ENCODE data around the gene HELZ.

DNA sequence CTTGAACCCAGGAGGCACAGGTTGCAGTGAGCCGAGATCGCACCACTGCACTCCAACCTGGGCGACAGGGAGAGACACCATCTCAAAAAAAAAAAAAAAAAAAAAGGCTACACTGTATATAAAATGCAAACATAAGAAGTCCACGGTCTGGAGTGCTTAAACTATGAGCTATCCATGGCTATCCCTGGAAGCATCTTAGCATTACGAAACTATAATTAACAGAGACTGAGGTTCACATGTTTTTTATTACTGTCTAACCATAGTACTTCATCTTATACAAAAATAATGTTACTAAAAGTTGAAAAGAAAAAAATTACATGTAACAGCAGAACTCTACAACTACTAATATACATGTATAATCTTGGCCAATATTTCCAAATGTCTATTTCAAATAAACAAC lies 32.8 kb downstream of the HELZ start:
- TF ChIP-seq, protein P1, sequence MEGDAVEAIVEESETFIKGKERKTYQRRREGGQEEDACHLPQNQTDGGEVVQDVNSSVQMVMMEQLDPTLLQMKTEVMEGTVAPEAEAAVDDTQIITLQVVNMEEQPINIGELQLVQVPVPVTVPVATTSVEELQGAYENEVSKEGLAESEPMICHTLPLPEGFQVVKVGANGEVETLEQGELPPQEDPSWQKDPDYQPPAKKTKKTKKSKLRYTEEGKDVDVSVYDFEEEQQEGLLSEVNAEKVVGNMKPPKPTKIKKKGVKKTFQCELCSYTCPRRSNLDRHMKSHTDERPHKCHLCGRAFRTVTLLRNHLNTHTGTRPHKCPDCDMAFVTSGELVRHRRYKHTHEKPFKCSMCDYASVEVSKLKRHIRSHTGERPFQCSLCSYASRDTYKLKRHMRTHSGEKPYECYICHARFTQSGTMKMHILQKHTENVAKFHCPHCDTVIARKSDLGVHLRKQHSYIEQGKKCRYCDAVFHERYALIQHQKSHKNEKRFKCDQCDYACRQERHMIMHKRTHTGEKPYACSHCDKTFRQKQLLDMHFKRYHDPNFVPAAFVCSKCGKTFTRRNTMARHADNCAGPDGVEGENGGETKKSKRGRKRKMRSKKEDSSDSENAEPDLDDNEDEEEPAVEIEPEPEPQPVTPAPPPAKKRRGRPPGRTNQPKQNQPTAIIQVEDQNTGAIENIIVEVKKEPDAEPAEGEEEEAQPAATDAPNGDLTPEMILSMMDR (IDR thresholded peaks at IDR 0.05 in 4 of 5, conservative IDR thresholded peaks at IDR 0.05 in 1 of 5): no peak
- TF ChIP-seq POLR2A (IDR thresholded peaks at IDR 0.05): no peak

Measured in gastrocnemius medialis (tissue), 4 donors.